HG03095 (cell line): Measurements from ENCODE around the gene FAM131C.
"Not testable (repeated sequence)": the region's sequence is repeated elsewhere in the genome, so short reads cannot be mapped to it uniquely, and the experiment has no call there.

Experiments
- ATAC-seq: cut with Tn5 transposase; IDR thresholded peaks from one replicate; pipeline ENCODE4 v1.9.1; 2021; ENCODE audit warnings: moderate library complexity; ENCODE audit not compliant: unreplicated experiment

The FAM131C gene

DNA sequence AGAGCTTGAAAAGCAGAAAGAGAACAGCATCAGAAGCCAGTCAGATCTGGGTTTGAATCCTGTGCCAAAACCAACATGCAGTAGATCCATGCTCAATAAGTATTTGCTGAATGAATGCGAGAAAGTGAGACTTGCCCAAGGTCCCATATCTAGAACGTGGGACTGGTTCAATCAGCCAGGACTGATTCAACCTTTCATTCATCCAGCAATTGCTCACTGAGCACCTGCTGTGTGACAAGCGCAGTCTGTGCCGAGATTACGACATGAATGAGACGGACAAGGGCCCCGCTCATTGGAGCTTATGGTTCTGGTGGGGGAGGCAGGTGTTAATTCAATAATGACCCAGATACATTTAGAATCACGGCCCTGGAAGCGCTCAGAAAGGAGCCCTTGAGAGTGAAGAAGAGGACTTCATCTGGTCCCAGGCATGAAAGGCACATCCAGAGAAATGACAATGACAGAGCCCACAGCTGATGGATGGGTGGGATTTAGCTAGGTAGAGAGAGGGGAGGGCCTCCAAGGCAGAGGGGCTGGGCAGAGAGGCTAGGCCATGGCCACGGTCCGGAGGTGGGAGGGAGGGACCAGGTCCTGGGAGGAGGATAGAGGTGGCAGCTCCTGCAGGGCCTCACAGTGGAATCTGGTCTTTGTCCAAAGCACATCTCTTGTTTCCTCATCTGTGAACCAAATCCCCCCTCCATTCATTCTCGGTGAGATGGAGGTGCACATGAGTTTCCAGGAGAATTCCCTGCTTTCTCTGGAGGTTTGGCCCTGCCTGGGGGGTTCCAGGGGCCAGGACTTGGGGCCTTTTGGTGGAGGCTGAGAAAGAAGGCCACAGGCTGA, 4.2 kb upstream of the FAM131C start:
- ATAC-seq = no peak

DNA sequence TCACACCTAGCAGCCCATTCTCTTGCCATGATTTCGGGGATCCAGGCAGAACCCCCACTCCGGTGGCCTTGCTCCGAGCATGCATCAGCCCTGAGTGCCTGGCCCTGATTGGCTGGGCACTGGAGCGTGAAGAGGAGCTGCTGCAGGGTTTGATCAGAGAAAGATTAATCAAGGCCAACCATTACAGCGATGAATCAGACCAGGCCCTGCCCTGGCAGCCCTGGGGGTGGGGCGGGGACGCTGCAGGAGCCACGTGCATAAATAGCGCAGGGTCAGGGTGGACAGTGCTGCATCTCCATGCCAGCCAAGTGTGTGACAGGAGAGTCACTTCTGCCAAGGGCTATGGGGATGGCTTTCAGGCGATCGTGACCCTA, 3.4 kb upstream of the FAM131C start:
- ATAC-seq = no peak

DNA sequence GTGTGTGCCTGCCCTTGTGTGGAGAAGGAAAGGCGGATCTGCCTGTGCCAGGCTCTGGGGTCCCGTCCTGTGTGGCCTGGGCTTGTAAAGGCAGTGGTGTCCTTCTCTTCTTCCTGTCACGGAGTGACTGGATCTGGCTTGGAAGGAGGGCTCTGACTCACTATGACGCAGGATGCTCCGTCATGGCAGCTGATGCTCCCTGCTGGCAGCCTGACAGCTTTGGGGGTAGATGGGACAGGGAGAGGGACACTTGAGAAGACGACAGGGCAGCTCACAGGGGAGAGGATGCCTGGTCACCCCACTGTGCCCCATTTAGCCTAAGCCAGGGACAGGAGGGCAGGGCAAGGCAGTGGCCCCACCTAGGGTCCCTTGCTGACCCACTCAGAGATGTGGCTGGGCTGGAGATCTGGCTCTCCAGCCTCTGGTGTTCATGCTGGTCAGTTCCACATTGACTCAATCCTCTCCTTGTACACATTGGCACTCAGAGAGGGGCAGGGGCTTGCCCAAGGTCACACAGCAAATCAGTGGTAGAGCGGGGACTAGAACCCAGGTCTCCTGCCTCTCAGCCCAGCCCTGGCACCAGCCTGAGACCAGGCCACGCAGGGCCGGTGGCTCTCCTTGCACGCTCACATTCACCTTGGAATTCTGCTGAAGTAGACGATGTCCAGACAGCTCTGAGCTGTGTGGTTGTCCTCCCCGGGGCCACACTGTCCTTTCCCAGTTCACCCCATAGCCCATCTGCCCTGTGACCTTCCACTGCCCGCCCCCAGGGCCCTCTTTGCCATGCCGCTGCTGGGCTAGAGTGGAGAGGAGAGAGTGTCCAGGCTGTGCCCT, 2.8 kb upstream of the FAM131C start:
- ATAC-seq = no peak

DNA sequence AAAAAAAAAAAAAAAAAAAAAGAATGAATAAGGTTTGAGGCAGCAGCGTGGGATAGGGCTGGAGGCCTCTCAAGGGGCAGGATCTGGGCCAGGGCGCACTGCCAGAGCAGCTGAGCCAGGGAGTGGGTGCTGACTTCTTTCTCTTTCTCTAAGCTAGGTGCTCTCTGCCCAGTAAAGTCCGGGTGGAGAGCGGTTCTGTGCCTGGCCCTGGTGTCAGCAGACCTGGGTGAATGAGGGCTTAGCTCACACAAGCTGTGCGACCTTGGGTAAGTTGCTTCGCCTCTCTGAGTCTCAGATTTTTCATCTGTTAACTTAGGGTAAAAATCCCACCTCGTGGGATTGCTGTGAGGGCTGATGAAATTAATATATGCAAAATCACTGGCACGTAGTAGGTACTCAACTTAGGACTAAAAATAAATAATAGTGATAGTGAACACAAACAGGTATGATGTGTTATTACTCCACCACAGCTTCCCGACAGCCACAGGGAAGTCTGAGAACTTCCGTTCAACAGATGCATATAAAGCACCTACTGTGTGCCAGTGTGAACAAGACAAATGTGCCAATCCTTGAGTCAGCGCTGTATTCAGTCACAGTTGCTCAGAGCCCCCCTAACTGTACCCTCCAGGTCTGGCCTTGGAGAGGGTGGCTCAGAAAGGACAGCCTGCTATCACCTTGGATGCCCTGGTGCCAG, 2.0 kb upstream of the FAM131C start:
- no peak for ATAC-seq

DNA sequence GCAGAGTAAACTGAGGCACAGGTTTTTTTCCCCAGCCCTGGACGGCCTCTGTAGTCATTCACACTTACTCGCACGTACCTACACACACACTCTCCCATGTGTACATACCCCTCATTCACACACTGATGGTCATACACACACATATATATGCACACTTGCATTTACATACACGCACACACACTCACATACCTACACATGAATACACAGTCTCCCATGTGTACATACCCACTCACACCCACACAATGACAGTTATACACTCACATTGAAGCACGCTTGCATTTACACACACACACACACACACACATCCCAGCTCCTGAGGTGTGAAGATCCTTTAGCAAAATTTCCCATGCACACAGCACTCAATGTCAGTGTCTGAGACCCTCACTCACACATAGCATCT, 766 bp upstream of the FAM131C start:
- ATAC-seq = no peak

DNA sequence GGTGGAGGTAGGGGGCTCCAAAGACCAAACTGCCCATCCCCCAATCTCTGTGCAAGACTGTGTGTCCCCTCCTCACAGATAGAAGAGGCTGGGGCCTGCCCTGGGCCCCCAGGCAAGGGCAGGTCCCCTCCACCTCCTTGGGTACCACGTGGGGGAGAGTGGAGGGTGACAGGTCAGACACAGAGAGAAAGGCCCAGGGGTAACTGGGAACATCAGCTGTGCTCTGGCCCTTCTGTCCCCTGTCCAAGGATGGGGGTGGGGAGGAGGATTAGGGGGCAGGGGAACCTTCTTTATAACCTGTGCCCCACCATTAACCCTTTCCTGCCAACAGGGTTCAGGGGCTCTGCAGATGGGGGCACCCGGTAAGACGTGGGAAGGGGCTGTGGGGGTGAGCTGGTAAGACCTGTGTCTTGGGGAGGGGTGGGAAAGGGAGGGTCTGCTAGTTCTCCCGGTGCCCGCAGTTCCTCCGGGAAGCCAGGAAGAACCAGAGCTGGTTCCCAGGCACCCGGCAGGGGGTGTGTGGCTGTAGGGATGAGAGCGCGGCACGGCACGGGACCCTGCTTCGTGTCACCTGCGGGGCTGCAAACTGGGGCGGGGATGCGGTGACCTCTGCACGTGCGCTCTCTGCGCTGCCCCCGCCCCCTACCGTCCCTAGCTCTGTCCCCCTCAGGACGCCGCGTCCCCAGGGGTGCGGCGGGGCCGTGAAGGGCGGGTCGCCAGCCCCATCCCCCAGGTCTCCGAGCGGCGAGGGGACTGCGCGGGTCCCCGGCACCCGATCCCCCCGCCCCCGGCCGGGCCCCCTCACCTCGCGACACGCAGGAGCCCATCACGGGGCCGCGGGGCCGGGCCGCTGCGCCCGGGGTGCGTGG, 601 bp downstream of the FAM131C start:
- ATAC-seq = no peak

DNA sequence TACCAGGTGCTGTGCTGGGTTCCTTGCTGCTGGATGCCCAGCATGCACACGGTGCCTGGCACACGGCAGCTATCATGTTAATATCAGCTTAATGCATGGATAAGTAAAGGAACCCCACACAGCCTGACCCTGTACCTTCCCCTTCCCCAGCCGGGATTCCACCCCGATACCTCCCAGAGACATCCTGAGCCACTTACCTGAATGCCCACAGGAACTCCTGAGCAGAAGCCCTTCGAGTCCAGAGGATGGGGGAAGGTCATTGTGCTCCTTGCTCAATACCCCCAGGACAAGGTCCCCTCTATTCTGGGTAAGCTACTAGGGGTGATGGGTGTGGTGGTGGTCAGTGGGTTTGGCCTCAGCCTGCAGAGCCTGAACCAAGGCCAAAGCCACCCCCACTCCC, 1.4 kb downstream of the FAM131C start:
- ATAC-seq = no peak

DNA sequence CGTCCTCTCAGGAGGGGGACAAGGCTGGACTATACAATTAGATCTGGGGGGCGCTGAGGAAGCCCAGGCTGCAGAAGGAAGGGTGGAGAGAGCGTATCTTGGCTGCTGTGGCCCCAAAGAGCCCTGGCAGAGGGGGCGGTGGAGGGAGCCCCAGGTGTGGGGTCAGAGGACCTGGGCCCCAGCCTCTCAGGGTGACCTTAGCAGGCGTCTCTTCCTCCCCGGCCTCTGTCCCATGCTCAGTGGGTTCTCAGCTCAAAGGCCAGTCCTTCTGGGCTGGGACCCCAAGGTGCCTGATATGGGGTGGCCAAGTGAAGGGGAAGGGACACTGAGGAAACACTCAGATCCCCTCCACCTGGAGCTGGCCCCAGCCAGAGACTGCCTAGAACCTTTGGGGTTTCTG, 1.8 kb downstream of the FAM131C start:
- ATAC-seq = no peak

DNA sequence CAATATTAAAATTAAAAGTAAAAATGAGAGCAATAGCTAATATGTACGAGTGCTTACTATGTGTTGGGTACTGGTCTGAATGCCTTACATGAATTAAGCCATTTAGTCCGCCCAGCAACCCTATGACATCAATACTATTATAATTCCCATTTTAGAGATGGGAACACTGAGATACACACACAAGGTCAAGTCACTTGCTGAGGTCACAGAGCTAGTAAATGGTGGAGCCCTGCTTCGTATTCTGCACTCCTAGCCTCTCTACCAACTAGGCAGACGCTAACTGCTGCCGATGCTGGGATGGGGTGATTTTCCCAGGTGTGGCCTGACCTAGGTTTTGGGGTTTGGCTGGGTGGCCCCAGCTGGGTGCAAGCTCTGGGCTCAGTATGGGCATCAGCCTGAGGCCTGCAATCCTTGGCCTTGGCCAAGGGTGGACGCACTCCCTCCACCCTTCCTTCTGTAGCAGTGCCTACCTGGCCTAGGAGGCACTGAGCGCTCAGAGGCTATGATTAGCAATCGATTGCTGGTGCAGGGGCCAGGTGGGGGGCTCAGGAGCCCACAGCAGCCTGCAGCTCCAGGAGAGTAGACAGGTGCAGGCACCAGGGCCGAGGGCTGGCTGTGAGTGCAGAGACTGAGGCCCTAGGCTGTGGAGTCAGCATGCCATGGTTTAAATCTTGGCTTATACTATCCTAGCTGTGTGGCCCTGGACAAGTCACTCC, 2.7 kb downstream of the FAM131C start:
- ATAC-seq = no peak

DNA sequence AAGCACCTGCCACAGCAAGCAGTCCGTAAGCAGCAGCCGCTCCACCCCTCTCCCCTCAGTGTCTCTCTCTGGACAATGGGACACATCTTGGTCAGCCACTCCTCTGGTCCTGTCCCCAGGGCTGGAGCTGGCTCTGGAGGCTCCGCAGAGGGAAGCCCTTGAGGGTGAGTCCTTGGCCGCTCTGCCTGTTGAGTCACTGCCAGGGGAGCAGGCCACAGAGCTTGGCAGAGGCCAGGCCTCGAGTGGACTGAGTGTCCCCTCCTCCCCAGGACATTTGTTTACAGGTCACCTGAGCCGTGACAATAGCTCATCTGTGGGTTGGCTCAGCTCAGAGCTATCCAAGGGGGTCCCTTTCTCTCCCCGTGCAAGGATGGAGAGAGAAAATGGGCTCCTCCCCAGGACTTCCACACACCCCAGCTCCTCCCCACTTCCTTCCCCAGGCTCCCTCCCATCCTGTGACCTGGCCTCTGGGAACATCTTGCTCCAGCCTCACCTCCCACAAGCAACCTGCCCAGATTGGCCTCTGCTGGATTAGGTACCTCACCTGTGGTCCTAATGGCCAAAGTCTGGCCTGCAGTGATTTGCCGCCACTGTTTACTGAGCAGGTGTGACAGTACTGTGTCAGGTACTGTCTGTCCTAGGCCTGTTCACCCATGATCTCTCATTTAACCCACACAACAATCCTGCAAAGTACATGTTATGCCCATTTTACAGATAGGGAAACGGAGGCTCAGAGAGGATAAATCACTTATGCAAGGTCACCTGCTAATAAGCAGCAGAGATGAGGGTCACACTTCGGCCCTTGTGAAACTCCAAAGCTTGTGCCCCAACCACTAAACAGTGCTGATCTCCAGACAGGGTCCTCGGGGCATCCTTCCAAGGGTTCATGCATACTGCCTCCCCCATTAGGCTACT, 4.8 kb downstream of the FAM131C start:
- ATAC-seq = no peak

DNA sequence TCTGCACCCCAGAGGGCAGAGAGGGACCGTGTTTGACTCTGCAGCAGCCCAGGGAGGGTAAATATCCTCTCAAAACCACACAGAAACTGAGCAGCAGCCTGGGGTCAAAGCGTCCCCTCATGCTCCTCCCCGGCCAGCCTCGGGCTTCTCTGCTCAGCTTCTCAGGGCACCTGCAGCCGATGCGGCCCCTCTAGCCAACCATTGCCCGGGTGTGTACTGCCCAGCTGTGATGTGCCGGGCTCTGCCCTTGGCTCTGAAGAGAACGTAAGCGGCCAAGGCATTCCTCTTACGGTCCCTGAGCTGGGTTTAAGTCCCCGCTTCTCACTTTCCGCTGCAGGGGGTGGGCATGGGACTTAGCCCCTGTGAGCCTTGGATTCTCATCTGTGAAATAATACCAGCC, 5.5 kb downstream of the FAM131C start:
- ATAC-seq = no peak

DNA sequence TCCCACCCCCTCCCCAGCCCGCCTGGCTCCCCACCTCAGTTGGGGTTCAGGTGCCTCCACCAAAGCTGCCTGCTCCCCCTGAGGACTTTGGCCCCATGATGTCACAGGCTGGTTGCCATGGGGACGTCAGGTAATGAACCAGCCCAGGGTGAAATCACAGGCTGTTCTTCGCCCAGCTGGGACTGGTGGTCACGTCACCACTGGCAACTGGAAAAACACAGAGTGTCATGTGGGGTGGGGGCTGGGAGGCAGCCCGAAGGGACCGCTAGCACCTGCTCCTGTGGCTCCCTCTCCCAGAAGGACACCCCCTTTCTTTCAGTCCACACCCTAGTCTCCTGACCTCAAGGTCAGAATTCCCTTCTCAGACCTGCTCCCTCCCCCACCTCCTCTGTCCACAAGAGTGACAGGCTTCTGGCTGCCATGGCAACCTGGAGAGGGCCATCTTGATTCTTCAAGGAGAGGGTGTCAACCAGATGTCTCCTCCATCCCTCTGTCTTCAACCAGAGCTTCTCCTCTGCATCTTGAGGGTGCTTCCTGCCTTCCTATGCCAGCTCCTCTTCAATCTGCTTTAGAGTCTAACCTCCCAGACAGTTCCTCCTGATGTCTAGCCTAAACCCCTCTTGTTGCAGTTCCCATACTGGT, 6.2 kb downstream of the FAM131C start:
- no peak for ATAC-seq

DNA sequence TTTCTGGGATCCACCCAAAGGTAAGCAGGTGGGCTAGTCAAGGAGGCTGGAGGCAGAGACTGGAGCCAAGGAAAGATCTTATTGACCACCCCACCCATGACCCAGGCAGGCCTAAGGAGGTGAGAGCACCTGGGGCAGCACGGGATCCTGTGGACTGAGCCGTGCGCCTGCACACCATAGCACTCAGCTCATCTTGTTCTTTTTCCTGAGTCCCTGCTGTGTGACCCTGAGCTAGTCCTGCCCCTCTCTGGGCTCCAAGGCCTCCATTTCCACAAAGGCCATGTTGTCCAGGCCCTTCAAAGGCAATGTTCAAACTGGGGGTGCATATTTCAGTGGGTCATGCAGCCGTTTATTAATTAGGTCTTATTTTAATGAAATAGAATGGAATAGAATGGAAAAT, 7.2 kb downstream of the FAM131C start:
- ATAC-seq = no peak

DNA sequence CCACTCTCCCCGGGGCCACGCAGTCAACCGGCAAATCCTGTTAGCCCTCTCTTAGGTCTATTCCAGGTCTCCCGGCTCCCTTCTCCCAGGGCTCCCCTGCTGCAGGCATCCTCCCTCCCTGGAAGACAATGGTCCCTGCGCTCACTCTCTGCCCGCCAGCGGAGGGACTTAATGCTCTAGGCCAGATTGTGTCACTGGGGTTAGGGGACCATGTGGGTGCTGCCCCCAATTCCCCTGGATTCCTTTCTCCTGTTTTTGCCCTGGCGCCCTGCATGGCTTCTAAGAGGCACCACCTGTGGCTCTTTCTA, 8.2 kb downstream of the FAM131C start:
- no peak for ATAC-seq

DNA sequence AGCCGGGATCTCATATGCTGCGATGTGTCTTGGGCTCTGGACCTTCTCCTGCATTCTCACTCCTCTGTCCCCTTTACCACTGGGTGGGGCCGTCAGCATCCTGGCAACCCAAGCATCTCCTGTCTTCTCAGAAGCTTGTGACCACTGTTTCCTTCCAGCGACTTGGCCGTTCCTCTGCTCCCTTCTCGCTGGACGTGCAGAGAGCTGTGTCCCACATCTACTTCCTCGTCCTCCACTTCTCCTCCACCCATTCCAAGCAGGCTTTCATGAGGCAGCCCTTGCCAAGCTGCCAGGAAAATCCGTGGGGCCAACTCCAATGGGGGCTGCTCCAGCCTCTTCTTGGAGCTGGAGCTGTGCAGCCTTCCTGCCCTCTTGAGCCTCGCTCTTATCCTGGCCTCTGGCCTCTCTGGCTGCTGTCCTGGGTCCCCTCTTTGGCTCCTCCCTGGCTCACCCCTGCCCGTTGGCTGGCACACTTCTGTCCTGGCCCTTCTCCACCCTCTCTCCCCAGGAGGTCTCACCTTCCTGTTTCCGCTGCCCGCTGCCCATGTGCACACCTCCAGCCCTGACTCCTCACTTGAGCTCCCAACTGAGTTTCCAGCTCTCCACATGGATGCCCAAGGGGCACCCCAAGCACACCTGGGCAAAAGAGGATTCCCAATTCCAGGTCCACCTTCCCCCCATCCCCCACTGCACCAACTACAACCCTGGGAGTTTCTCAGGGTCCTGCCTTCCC, 8.7 kb downstream of the FAM131C start:
- no peak for ATAC-seq

DNA sequence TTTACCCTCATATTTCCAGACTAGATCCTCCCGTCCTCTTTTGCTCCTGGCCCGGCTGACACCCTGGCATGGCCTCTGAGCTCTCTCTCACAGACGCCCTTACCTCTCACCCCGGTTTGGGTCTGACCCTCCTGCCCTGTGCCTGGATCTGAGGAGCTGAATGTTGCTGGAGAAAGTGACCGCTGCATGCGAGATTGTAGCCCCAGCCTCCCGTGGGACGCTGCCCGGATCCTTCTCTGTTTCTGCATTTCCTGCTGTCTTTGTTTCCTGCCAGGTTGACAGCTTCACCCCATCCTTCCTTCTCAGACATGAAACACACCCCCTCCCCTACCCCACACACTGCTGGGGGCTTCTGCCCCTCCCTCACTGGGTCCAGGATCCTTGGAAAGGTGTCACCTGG, 9.5 kb downstream of the FAM131C start:
- no peak for ATAC-seq

DNA sequence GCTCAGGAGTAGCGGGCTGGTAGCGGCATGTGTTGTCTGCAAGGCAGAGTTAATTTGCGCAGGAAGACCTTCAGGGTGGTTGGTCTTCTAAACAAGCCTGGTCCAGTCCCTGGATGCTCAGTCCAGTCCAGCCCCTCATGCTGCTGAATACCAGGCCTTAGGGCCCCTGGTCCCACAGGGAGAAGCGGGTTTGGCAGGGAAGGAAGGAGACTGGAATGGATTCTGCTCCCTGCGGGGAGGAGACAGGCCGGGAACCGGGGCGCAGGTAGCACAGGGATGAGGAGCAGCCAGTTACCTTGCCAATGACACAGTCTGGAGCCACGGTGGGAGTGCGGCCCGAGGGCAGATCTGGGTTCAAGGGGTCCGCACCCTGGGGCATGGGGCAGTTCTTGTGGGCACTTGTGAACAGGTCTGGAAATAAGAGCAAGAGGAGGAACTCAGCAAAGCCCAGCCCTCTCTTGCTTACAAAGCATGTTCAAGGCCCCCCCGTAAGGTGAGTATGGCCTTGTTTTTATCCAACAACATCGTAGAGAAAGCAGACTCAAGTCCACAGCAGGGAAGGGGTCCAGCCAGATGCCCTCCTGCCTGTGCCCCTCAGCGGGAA, 10.1 kb downstream of the FAM131C start:
- no peak for ATAC-seq

DNA sequence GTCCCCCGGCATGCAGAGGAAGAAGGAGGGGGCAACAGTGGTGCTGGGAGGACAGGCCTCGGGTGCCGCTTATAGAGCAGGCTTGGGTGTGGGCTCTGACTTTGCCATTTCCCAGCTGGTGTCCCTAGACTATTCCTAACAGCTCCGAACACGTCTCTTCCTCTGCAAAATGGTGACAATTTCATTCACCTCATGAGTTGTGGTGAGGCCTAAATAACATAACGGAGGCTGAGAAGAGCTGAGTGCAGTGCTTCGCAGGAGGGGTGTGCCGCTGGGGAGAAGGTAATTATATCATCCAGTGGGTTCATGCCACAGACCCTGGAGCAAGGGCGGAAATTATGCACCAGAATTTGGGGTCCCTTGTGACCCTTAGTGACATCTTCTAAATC, 10.8 kb downstream of the FAM131C start:
- not testable (repeated sequence) for ATAC-seq
